SKM-1 treated with dmso at 0.1 percent for 144 hours (cell line): ENCODE results near the gene TULP3.
A peak's percentile ranks its signal among the peaks of the same experiment; 100 is the strongest.

Experiments used
- DNase-seq: peaks from one replicate; lab custom pipeline; 2025; ENCODE audit not compliant: unreplicated experiment; lab: John Stamatoyannopoulos, UW

The TULP3 gene

GRCh38 chr12:2925322-2925995 is 34.8 kb downstream of the TULP3 start:
- DNase-seq: no peak

DNA sequence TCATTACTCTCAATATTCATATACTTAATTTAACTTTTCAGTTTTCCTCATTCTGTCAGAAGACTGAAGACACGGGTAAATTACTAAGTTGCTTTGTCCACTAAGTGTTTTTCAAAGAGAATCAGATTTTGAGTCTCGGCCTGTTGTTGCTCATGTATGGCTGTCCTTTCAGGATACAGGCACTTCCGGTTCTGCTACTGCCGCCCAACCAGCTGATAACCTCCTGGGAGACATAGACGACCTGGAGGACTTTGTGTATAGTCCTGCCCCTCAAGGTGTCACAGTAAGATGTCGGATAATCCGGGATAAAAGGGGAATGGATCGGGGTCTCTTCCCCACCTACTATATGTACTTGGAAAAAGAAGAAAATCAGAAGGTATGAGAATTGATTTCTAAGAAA is 40.2 kb downstream of the TULP3 start:
- no peak for DNase-seq

DNA sequence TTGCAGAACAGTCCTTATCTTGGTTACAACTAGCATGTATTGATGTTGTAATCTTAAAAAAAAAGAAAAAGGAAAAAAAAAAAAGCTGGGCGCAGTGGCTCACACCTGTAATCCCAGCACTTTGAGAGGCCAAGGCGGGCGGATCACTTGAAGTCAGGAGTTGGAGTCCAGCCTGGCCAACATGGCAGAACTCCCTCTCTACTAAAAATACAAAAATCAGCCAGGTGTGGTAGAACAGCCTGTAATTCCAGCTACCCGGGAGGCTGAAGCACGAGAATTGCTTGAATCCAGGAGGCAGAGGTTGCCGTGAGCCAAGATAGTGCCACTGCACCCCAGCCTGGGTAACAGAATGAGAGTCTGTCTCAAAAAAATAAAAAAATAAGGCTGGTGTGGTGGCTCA is 42.9 kb downstream of the TULP3 start:
- no peak for DNase-seq

GRCh38 chr12:2934371-2934770 is 43.7 kb downstream of the TULP3 start:
- no peak for DNase-seq

- no peak for DNase-seq
These were observed 45.6 kb downstream of the TULP3 start for GRCh38 chr12:2936301-2936700.

DNA sequence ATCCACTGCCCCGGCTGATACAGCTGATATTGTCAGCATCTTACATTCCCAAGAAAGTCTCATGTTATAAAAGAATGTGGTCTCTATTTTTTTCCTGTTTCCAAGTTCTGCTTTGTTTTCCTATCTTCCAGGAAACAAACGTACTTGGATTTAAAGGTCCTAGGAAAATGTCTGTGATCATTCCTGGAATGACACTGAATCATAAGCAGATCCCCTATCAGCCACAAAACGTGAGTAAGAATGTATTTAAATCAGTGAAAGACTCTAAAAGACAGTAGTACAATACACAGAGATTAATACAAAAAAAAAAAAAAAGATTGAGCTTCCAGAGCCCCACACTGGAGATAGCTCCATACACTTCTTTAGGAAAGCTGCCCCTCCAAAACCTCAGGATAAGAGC is 46.8 kb downstream of the TULP3 start:
- no peak for DNase-seq

GRCh38 chr12:2939191-2939590 is 48.5 kb downstream of the TULP3 start:
- no peak for DNase-seq

DNA sequence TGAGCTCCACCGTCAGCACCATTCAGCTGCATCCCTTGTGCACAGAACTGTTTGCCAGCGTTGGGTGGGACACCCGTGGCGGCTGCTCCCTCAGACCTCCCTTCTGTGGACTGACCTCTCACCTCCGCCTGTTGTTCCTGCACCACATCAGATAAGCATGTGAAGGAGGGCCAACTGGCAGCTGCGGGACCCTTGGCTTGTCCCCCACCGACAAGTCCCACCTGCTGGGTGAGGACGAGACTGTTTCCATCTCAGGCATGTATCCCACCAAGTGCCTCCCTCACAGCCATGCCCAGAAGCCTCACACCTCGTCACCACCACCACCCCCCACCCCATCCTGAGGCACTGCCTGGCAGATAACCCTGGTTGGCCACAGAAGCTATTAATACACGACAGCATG is 49.9 kb downstream of the TULP3 start:
- no peak for DNase-seq

GRCh38 chr12:2941524-2941923 is 50.8 kb downstream of the TULP3 start:
- DNase-seq: no peak

DNA sequence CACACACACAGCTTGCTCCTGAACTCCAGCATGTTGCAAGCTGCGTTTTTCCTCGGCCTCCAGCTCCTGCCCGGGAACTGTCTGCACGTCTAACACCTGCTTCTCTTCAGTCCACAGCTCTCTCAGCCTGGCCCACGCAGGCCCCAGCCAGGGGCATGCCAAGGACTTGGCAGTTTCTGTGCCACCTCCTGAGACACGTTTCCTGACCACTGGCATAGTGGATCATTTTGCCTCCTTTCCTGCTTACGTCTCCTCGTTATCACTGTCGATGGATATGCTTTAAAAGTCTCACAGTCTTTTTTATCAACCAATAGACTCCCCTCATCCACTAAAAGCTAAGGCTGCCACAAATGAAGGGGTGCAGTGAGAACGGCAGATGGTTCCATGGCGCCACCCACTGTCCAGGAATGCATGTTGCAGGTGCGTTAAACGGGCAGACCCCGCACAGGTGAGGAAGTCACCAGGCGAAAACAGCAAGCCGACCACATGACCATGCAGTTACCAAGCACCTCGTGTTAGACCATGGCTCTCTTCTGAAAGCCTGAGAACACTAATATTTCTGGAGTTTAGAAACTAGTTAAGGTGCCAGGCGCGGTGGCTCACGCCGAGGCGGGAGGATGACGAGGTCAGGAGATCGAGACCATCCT is 53.8 kb downstream of the TULP3 start:
- no peak for DNase-seq

DNA sequence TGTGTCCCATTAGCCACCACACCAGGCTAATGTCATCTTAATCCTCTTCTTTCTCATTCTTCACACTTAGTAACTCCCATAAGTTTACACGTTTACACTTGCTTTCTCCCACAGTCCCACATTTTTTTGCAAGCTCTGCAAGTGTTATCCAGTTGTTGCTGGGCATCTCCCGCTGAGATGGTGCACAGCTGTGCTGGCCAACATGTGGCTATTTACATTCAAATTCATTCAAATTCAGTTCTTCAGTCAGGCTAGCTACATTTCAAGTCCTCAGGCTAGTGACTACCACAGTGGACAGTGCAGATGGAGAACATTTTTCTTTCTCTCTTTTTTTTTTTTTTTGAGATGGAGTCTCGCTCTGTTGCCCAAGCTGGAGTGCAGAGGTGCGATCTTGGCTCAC is 58.7 kb downstream of the TULP3 start:
- no peak for DNase-seq

- no peak for DNase-seq
These were observed 65.2 kb downstream of the TULP3 start for GRCh38 chr12:2955888-2956287.

GRCh38 chr12:2957816-2958431 is 67.2 kb downstream of the TULP3 start:
- DNase-seq: no peak

GRCh38 chr12:2958432-2959191 is 67.9 kb downstream of the TULP3 start:
- DNase-seq: peak; percentile 25

GRCh38 chr12:2959192-2959504 is 68.5 kb downstream of the TULP3 start, which contains the start of gene TEAD4:
TEAD4 (plus strand) TSS chr12:2959397.
- no peak for DNase-seq

- DNase-seq: no peak
These were observed 69.1 kb downstream of the TULP3 start for GRCh38 chr12:2959505-2960389.

GRCh38 chr12:2960390-2960956 is 69.8 kb downstream of the TULP3 start:
- no peak for DNase-seq

GRCh38 chr12:2960996-2961616 is 70.4 kb downstream of the TULP3 start:
- DNase-seq: no peak

- no peak for DNase-seq
These were observed 71.0 kb downstream of the TULP3 start for GRCh38 chr12:2961705-2962104.

DNA sequence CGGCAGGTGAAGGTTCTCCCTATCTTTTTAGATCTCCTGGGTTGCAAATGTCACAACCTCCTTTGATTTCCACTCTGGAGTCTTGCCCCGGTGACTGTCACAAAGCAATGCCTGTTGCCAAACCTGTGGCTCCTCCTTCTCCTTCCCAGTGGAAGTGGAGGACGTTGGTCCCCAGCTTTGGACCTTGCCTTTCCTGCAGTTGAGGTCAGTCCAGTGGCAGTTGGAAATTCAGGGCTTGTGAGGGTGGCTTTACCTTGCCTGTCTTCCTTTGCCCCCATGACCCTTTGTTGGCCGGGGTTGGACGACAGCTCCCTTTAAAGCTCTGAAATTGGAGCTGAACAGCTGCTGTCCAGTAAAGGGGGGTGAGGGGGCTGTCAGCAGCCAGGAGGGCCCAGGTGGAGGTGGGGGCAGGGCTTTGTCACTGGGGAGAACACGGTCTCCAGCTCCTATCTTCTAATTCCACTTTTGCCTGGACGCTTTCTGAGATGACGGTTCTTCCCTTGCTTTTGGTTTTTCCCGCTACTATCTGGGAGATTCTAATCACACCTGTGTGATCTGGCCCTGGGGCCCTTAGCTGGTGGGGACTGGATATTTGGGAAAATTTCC is 72.6 kb downstream of the TULP3 start:
- no peak for DNase-seq
